ENCODE measurements around the gene ABCC3. TPM values are rescaled to one million over a fixed set of nuclear protein-coding genes. Genes with fewer than 3 reads are reported as not detected.

Gene ABCC3
- polyA plus RNA-seq, 1 donor, result 0.39 TPM

DNA sequence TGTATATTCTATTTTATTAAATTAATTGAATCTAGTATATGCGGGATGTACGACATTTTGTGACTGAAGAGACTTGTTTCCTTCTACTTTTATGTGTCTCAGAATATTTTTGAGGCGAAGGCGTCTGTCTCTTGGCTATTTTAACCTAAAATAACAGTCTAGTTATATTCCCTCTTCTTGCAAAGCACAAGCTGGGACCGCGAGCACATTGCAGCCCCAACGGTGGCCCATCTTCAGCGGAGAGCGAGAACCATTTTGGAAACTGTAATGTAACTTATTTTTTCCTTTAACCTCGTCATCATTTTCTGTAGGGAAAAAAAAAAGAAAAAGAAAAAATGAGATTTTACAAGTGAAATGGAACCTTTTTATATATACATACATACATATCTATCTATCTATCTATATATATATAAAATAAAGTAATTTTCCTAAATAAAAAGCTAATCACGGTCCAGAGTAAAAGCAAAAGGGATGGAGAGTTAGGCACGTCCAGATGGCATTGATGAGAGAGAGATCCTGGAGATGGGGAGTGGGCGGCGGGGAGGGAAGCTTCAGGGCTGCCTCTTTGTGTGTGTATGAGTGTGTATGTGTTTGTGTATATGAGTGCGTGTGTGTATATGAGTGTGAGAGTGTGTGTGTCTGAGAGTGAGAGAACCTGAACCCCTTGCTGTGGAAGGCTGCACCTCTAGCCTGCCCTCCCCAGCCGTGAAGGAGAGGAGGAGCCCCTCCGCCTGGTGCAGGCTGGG is 7.5 kb upstream of the ABCC3 start:
- DNase-seq (ENCODE audit: low read depth), result no peak

DNA sequence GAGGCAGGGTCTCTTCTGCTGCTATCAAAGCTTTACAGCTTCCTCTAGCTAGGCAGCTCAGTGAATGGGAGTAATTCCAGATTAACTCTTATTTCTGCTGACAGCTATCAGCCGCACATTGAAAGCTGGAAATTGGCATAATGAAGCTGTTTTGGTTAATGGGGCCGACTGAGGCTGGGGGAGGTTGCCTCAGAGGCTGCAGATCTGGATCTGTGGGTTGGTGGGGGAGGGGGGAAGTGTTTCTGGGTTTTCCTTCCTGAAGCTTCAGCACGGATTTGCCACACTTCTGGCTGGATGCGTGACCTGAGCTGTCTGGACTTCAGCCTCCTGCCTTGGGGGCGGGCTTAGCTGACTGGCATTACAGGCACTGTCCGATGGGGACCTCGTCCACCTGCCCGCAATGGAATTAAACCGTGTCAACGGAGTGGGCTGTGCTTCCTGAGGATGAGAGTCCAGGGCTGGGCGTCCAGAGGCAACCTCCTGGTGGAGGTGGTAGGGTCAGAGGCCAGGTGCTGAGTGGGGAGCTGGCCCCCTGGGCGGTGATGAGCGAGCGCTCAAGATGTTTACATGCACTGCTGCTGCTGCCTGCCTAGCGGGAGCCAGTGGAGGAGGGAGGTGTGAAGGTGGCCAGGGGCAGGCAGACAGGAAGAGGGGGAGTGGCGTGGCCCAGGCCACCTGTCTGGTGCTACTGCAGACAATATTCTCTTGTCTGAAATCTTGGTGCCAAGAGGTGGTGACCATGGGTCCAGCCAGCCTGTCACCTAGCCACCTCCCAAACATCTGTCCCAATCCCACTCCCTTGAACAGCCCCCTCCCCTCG is 6.7 kb upstream of the ABCC3 start:
- no peak for DNase-seq (ENCODE audit: low read depth)

GRCh38 chr17:50629902-50630301 is 4.8 kb upstream of the ABCC3 start:
- no peak for DNase-seq (ENCODE audit: low read depth)

GRCh38 chr17:50630524-50631194 is 4.0 kb upstream of the ABCC3 start:
- DNase-seq (ENCODE audit: low read depth), result no peak

DNA sequence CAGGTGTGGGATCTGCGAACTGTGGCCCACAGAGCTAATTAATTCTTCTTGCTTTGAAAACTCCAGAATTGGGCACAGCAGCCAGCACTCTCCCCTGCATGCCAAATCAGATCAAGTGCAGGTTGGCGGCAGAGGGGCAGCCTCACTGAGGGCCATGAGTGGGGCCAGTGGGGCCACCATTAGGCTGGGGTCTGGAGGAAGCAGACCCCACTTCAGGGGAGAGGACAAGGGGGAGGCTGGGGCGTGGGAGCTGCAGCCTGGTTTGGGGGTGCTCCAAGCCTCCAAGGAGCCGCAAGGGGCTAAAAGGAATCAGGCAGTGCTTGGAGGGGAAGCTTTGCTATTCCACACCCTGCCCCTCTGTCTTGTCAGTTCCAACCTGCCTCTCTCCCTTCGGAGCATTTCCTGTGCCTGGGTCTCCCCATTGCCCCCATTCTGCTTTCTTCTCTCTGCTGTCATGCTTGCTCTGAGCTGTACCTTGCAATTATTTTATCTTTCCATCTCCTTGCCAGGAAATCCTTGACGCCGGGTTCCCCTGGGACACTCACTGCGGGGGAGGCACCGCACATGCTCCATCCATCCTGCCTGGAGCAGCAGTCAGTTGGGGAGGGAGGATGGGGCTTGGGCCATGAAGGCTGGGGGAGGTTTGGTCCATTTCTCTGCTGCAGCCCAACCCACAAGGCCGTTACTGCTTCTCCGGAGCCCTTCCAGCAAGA is 3.3 kb upstream of the ABCC3 start:
- DNase-seq (ENCODE audit: low read depth), result no peak

- DNase-seq (ENCODE audit: low read depth), result no peak
Observed at GRCh38 chr17:50631908-50632571, 2.6 kb upstream of the ABCC3 start.

DNA sequence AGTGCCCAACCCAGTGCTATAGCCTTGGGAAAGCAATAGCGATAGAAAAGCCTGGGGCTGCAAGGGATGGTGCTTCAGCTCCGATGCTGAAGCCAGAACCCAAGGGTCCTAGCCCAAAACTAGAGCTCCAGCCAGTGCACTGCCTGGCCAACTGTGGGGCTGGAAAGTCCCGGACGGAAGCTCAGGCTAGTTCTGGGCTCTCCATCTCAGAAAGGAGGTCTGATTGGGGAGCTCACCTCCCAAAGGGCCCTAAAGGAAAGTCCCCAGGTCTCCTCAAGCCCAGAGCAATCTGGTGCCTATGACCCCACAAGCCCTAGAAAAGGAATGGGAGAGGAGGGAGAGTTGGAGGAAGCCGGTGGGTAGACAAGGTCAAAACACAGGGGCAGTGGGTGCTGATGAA is 2.0 kb upstream of the ABCC3 start:
- DNase-seq (ENCODE audit: low read depth), result no peak

DNA sequence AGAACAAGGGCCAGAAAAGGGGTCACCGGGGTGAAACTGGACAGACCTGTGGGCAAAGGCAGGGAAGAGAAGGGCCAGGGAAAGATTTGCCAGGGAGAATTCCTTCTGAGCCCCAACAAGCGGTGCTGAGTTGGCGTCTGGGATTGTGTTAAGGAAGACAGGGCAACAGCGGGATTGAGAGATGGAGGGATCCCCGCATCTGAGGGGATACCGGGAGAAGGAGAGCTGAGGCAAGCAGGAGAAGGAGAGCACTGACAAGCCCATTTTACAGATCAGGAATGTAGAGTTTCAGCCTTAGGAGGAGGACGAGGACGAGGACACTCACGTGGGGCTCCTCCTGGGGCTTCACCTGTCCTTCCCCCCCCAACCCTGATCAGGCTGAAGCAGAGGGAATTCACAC is 998 bp upstream of the ABCC3 start:
- DNase-seq (ENCODE audit: low read depth), result no peak

DNA sequence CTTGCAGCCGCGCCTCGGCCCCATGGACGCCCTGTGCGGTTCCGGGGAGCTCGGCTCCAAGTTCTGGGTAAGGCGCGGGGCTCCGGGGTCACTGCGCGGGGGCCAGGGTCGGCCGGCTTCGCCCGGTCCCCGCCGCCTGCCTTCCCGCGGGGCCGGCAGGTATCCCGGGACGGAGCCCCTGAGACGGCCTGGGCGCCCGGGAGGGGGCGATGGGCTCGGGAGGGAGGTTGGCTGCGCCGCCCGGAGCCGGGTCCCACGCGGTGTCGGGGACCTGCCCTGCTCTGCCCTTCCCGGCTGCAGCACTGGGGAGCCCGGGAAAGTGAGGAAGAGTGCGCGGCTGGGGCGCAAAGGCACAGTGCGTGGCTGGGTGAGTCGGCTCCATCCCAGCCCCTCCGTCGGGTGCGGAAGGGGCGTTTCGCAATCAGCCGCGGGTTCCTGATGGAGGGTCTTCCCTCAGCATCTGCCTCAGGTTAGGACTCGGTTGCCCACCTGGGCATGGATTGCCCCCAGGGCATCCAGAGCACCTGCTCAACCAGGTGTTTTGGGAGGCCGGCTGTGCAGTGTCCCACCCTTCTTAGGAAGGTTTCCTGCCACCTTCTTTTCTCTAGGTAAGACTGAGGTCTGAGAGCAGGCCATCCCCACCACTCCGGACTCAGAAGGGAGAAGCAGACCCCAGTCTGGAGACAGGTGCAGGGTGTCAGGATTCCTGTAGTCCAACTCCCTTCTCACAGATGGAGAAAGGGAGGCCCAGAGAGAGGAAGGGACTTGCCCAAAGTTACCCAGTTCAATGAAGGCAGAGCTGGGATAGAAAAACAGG is 442 bp downstream of the ABCC3 start:
- DNase-seq (ENCODE audit: low read depth), result no peak

DNA sequence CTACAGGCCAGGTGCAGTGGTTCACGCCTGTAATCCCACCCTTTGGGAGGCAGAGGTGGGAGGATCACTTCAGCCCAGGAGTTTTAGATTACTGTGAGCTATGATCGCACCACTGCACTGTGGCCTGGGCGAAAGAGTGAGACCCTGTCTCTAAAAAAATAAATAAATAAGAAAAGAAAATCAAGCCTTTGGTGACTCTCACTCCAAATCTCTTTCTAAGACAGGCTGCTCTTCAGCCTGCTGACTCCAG is 976 bp downstream of the ABCC3 start:
- no peak for DNase-seq (ENCODE audit: low read depth)

GRCh38 chr17:50635982-50636803 is 1.5 kb downstream of the ABCC3 start:
- DNase-seq (ENCODE audit: low read depth), result no peak

DNA sequence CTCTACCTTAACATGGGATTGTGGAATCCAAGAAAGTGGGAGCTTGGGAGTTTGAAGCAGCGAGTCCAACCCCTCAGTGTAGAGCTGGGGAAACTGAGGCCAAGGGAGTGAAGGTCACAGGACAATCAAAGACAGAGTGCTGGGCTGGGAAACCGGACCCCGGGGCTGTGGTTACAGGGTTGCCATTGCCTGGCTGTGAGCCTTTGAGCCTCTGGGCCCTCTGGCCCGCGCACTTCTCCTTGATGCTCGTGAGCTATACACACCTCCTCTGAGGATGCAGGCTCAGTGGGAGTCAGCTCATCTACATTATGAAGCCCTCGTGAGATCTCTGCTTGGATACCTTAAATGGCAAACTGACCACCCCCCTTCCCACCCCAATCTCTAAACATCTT is 2.1 kb downstream of the ABCC3 start:
- no peak for DNase-seq (ENCODE audit: low read depth)

DNA sequence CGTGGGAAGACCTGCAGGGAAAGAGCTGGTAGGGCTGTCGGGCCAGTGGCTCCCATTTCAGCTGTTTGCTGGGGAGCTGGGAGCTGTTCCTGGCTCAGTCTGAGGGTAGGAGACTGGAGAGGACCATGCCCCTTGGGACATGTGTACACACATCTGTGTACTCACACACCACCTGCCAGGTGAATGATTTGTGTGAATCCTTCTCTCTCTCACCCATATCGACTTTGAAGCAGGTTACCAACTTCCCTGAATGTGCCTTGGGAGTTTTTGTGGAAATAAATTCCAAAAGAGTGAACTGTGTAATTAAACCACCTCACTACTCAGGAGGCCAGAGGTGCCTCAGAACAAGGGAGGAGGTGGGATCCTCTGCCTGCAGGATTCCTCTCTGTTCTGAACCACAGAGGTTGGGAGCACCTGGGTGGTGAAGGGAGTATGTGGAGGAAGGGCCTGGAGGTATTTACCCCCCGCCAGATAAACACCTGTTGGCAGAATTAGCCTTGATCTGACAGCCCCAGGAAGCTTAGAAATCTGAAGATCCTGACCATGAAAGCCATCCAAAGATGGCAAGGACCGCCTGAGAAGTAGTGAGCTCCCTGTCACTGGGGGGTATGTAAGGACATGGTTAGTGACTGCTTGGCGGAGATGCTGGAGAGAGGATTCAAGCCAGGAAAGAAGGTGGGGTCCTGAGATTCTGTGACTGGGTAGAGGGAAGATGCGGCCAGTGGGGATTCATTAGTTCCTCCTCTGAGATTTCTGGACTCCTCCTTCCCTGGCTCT is 3.3 kb downstream of the ABCC3 start:
- DNase-seq (ENCODE audit: low read depth), result no peak

DNA sequence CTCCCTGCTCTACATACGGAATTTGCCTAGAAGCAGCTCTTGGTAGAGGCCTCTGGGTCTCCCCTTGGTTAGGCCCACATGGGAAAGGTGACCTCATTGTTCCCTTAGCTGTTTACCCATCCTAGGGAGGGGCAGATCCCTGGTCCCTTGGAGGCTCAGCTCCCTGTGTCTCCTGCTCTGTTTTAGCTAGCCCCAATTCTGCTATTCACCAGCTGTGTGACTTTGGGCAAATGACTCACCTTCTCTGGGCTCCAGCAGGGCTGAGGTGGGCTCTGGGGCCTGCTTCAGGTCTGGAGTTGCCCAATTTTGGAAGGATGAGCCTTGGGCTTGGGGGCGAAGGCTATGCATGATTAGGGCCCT is 3.9 kb downstream of the ABCC3 start:
- no peak for DNase-seq (ENCODE audit: low read depth)

DNA sequence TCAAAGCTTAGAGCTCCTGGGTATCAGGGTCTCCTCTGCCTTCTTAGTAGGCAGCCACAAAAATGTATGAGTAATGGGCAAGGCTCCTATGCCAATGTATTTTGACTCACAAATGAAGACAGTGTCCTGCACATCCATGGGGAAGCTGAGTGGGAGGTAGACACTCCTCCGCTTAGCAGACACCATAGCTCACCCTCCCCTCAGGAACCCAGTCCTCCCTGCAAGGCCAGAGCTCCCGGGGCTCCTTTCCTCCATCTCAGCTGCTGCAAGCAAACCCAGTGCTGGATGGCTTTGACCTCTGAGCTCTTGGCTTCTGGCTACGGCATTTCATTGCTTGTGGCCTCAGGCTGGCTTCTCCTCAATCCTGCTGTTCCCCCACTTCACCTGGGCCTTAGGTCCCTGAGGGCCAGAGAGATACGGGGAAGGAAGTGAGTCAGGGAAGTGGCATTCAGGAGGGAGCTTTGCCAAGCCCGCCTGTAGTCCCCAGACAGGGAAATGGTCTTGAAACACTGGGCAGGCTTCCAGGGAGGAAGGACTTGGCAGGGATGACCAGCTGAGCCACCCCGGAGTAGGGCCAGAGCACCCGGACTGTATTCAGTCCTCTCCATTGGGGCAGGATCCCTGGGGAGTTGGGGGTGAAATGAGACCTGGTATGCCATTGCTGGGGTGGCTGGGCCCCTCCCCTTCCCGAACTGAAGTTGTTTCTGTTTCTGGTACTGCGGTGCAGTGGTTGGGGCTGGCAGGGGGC is 4.5 kb downstream of the ABCC3 start:
- no peak for DNase-seq (ENCODE audit: low read depth)

DNA sequence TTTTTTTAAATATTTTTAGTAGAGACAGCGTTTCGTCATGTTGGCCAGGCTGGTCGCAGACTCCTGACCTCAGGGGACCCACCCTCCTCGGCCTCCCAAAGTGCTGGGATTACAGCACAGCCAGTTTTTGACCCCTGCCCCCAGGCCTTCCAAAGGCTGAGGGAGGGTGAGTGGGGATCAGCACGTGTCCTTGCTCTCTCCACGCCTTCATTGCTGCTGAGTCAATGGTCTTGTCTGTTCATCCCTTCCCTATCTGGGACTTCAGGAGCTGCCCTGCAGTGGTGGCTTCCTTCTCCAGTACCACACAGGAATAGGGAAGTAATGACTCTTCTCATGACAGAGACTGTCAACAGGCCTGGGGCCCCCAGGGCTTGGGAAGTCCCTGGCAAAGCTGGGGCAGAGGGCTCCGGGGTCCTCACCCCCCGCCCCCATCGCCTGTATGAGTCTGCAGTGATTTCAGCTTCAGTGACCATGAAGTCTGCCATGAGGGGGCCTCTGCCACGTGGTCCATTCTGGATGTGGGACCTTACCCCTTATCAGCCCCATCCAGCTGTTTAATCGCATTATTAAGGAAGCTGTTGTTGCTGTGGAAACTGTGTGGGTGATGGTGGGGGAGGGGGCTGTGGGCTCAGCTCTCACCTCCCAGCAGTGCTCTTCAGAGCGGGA is 6.1 kb downstream of the ABCC3 start:
- no peak for DNase-seq (ENCODE audit: low read depth)

- no peak for DNase-seq (ENCODE audit: low read depth)
Observed at GRCh38 chr17:50641357-50641756, 6.7 kb downstream of the ABCC3 start.

- no peak for DNase-seq (ENCODE audit: low read depth)
Observed at GRCh38 chr17:50642071-50642721, 7.5 kb downstream of the ABCC3 start.
